Mesenchymal stem cell (in vitro differentiated cells and primary cell): Measurements from ENCODE around the gene ETS2.

Source experiments
- DNase-seq: peaks from one replicate; pipeline ENCODE4 v3.0.0-alpha.2; 2013
- H2AFZ ChIP-seq: one replicate; pipeline ENCODE4 v1.6.1; 2013; ENCODE audit warnings: low read depth, mild to moderate bottlenecking, control low read depth, inconsistent platforms, low read length, moderate library complexity
- H2AK5ac ChIP-seq: 2 replicates; pipeline ENCODE4 v1.6.1; 2013; ENCODE audit warnings: low read length, moderate library complexity, mild to moderate bottlenecking, inconsistent platforms; ENCODE audit not compliant: severe bottlenecking
- H2BK120ac ChIP-seq: one replicate; pipeline ENCODE4 v1.6.1; 2013; ENCODE audit warnings: low read depth, mild to moderate bottlenecking, inconsistent platforms, low read length, moderate library complexity
- H2BK12ac ChIP-seq, 2 experiments: one replicate each; pipeline ENCODE4 v1.6.1; 2013; ENCODE audit warnings: inconsistent platforms in 2 of 2, low read length in 2 of 2, mild to moderate bottlenecking in 2 of 2, moderate library complexity in 2 of 2, control low read depth in 1 of 2
- H2BK15ac ChIP-seq: one replicate; pipeline ENCODE4 v1.6.1; 2013; ENCODE audit warnings: mild to moderate bottlenecking, low read depth, inconsistent platforms; ENCODE audit not compliant: poor library complexity, severe bottlenecking
- H2BK5ac ChIP-seq: 2 replicates; pipeline ENCODE4 v1.6.1; 2013; ENCODE audit warnings: low read depth, mild to moderate bottlenecking, low read length, control low read depth, inconsistent platforms; ENCODE audit not compliant: poor library complexity, severe bottlenecking
- H3K14ac ChIP-seq, 2 experiments: one replicate each; pipeline ENCODE4 v1.6.1; 2013; ENCODE audit warnings: inconsistent platforms in 2 of 2, low read length in 2 of 2, control low read depth in 1 of 2, mild to moderate bottlenecking in 1 of 2, moderate library complexity in 1 of 2
- H3K18ac ChIP-seq, 2 experiments: one replicate each; pipeline ENCODE4 v1.6.1; 2013; ENCODE audit warnings: inconsistent platforms in 2 of 2, low read length in 2 of 2, control low read depth in 1 of 2, low read depth in 1 of 2, mild to moderate bottlenecking in 1 of 2
- H3K23ac ChIP-seq, 2 experiments: one replicate each; pipeline ENCODE4 v1.6.1; 2013; ENCODE audit warnings: inconsistent platforms in 2 of 2, low read length in 2 of 2, mild to moderate bottlenecking in 2 of 2, moderate library complexity in 2 of 2, control low read depth in 1 of 2
- H3K27ac ChIP-seq: 2 replicates; pipeline ENCODE4 v1.5.1; 2013; ENCODE audit warnings: mild to moderate bottlenecking, moderate library complexity, low read length, control low read depth, inconsistent platforms; ENCODE audit not compliant: poor library complexity, severe bottlenecking
- H3K27me3 ChIP-seq, 2 experiments: 2 replicates each; pipeline versions ENCODE4 v1.6.1 to v1.7.0; 2013; ENCODE audit warnings: low read length in 2 of 2, mild to moderate bottlenecking in 2 of 2, moderate library complexity in 2 of 2, control low read depth in 1 of 2, inconsistent platforms in 1 of 2; ENCODE audit not compliant: control insufficient read depth in 1 of 2, insufficient read depth in 1 of 2
- H3K36me3 ChIP-seq, 2 experiments: 2 replicates each; pipeline versions ENCODE4 v1.6.1 to v1.7.0; 2013; ENCODE audit warnings: low read length in 2 of 2, control low read depth in 1 of 2, inconsistent platforms in 1 of 2, low read depth in 1 of 2, mild to moderate bottlenecking in 1 of 2; ENCODE audit not compliant: insufficient read depth in 2 of 2, control insufficient read depth in 1 of 2
- H3K4ac ChIP-seq, 2 experiments: one replicate each; pipeline ENCODE4 v1.6.1; 2013; ENCODE audit warnings: inconsistent platforms in 2 of 2, low read length in 2 of 2, mild to moderate bottlenecking in 2 of 2, moderate library complexity in 2 of 2, control low read depth in 1 of 2, low read depth in 1 of 2
- H3K4me1 ChIP-seq: 2 replicates; pipeline ENCODE4 v1.6.1; 2013; ENCODE audit warnings: low read depth, low read length, control low read depth; ENCODE audit not compliant: control insufficient read depth, insufficient read depth
- H3K4me2 ChIP-seq: 2 replicates; pipeline ENCODE4 v1.6.1; 2013; ENCODE audit warnings: low read length, mild to moderate bottlenecking, inconsistent platforms; ENCODE audit not compliant: poor library complexity, severe bottlenecking
- H3K4me3 ChIP-seq, 2 experiments: 2 replicates each; pipeline versions ENCODE4 v1.5.1 to v1.7.0; 2013; ENCODE audit warnings: low read length in 2 of 2, mild to moderate bottlenecking in 2 of 2, control low read depth in 1 of 2, low read depth in 1 of 2; ENCODE audit not compliant: insufficient read depth in 1 of 2
- H3K79me1 ChIP-seq: replicated peaks from 2 replicates; pipeline ENCODE4 v1.6.1; 2013; ENCODE audit warnings: mild to moderate bottlenecking, control low read depth, low read length, inconsistent platforms; ENCODE audit not compliant: poor library complexity, severe bottlenecking
- H3K9ac ChIP-seq: 2 replicates; pipeline ENCODE4 v1.7.0; 2013; ENCODE audit warnings: mild to moderate bottlenecking, low read length, moderate library complexity
- H3K9me3 ChIP-seq: 2 replicates; pipeline ENCODE4 v1.7.0; 2013; ENCODE audit warnings: mild to moderate bottlenecking, low read length; ENCODE audit not compliant: control insufficient read depth
- H4K8ac ChIP-seq: one replicate; pipeline ENCODE4 v1.6.1; 2013; ENCODE audit warnings: inconsistent platforms, mild to moderate bottlenecking, low read length, moderate library complexity
- H4K91ac ChIP-seq: one replicate; pipeline ENCODE4 v1.6.1; 2013; ENCODE audit warnings: mild to moderate bottlenecking, low read length, inconsistent platforms
- WGBS: methylation state at CpG from one replicate; pipeline ENCODE4 v1.1.7; 2013; ENCODE audit warnings: mixed read lengths; 5-methylcytosine and 5-hydroxymethylcytosine counted together

The ETS2 gene

DNA sequence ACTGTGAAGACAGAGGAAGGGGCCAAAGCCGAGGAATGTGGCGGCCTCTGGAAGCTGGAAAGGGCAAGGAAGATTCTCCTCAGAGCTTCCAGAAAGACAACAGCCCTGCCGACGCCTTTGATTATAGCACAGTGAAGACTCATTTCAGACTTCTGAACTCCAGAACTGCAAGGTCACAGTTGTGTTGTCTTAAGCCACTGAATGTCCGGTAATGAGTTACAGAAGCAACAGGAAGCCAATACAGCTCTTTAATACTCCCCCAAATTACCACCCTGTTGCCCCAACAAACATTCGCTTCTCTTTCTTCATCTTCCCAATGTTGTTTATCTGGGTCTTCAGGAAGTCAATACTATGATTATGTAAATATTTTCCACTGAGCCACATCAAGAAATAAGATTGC lies 44.0 kb downstream of the ETS2 start:
- no peak overlapping the region for H4K91ac ChIP-seq

GRCh38 chr21:38850277-38850951 lies 44.7 kb downstream of the ETS2 start:
- peaks cover 0 to 14% of the 10 kb centered on the region in 2 experiments for H3K27me3 ChIP-seq
- H3K4me3 ChIP-seq, result no peak overlapping the region
- no peak for DNase-seq
- H3K14ac ChIP-seq, result no peak overlapping the region
- peak overlapping the region; percentile 28 to 60 for H3K18ac ChIP-seq
- H2AK5ac ChIP-seq, result peak overlapping the region; percentile 16
- no peak overlapping the region for H2AFZ ChIP-seq
- H3K27ac ChIP-seq, result peak overlapping the region; percentile 48
- H2BK120ac ChIP-seq, result peak overlapping the region; percentile 30
- H4K91ac ChIP-seq, result no peak overlapping the region
- peaks cover 6% of the 10 kb centered on the region for H3K9me3 ChIP-seq
- H3K4ac ChIP-seq, result peak overlapping the region; percentile 40 to 70
- no peaks in the 10 kb centered on the region for H3K79me1 ChIP-seq
- no peak overlapping the region for H2BK5ac ChIP-seq
- H4K8ac ChIP-seq, result no peak overlapping the region
- H3K36me3 ChIP-seq, result no peaks in the 10 kb centered on the region
- peak overlapping the region; percentile 74 for H2BK15ac ChIP-seq
- H2BK12ac ChIP-seq, result peak overlapping the region; percentile 51 to 78
- no peak overlapping the region for H3K23ac ChIP-seq
- H3K4me2 ChIP-seq, result peak overlapping the region; percentile 34
- no peak overlapping the region for H3K9ac ChIP-seq
- H3K4me1 ChIP-seq, result peaks cover 11% of the 10 kb centered on the region
- WGBS, result 92% methylated on average over 5 of the region's 6 CpGs

More for the DNA sequence above, 44.0 kb downstream of the ETS2 start:
- Histone ChIP-seq H3K4me2 (no peak overlapping the region), H2BK120ac (no peak overlapping the region), H3K9ac (no peak overlapping the region), H2BK5ac (no peak overlapping the region), H3K4ac (no peak overlapping the region), H3K18ac (no peak overlapping the region), H3K4me3 (no peak overlapping the region), H3K4me1 (peaks cover 11% of the 10 kb centered on the region), H2AK5ac (no peak overlapping the region), H4K8ac (peak overlapping the region; percentile 22), H2BK15ac (no peak overlapping the region), H3K9me3 (peaks cover 5% of the 10 kb centered on the region), H3K23ac (no peak overlapping the region), H2AFZ (no peak overlapping the region), H2BK12ac (peak overlapping the region; percentile 4 to 59), H3K79me1 (no peaks in the 10 kb centered on the region), H3K27ac (no peak overlapping the region), H3K27me3 (peaks cover 0 to 14% of the 10 kb centered on the region in 2 experiments), H3K36me3 (no peaks in the 10 kb centered on the region), H3K14ac (no peak overlapping the region)
- WGBS, result 75% methylated on average over 6 of the region's 6 CpGs
- DNase-seq, result no peak

DNA sequence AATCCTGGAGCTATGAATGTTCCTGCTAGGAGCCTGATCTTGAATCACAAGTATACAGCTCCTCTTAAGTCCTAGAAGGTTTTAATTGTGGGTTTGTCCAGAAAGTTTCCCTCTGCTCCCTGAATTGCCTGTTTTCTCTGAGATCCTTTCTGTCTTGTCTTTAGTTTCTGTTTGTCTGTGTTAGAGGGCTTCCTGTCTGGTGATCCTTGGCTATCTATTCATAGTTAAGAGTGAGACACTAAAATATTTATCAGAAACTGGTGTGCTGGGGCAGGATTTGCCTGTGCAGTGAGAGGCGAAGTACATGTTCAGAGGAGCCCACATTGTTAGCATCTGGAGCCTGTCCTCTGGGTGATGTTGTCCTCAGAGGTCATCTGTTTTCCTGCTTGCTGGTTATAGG lies 45.4 kb downstream of the ETS2 start:
- peaks cover 9% of the 10 kb centered on the region for H3K9me3 ChIP-seq
- H3K4me3 ChIP-seq, result no peak overlapping the region
- peaks cover 0 to 14% of the 10 kb centered on the region in 2 experiments for H3K27me3 ChIP-seq
- peak overlapping the region; percentile 39 for H4K8ac ChIP-seq
- no peak overlapping the region for H3K27ac ChIP-seq
- no peak overlapping the region for H2BK120ac ChIP-seq
- no peak overlapping the region for H3K4me2 ChIP-seq
- H3K79me1 ChIP-seq, result no peaks in the 10 kb centered on the region
- peak overlapping the region; percentile 54 for H4K91ac ChIP-seq
- no peak overlapping the region for H3K23ac ChIP-seq
- 79% methylated on average over 1 of the region's 1 CpG for WGBS
- no peak overlapping the region for H2AFZ ChIP-seq
- peak overlapping the region in 1 of 2 experiments; percentile 26 for H3K4ac ChIP-seq
- H3K36me3 ChIP-seq, result no peaks in the 10 kb centered on the region
- H2BK5ac ChIP-seq, result no peak overlapping the region
- DNase-seq, result peak; percentile 24
- peak overlapping the region in 1 of 2 experiments; percentile 45 for H2BK12ac ChIP-seq
- H3K14ac ChIP-seq, result no peak overlapping the region
- H3K18ac ChIP-seq, result peak overlapping the region; percentile 5 to 48
- no peak overlapping the region for H3K9ac ChIP-seq
- H2BK15ac ChIP-seq, result peak overlapping the region; percentile 41
- peaks cover 11% of the 10 kb centered on the region for H3K4me1 ChIP-seq
- no peak overlapping the region for H2AK5ac ChIP-seq

DNA sequence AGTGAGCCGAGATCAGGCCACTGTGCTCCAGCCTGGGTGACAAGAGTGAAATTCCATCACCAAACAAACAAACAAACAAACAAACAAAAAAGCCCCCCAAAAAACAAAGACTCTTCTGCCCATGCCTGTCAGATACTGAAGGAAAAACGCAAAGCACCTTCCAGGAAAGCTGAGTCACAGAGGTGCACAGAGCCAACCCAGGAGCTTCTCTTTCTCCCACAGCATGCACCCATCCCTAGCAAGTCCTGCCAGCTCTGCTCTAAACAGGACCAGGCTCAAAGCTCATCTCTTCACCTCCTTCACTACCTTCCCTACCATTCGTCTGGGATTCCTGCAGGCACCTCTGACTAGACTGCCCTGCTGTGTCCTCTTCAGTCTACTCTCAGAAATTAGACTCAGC lies 46.5 kb downstream of the ETS2 start:
- 96% methylated on average over 3 of the region's 3 CpGs for WGBS
- H2AFZ ChIP-seq, result no peak overlapping the region

More for the DNA sequence above, 46.5 kb downstream of the ETS2 start:
- H3K27me3 ChIP-seq, result peaks cover 0 to 14% of the 10 kb centered on the region in 2 experiments
- H3K4ac ChIP-seq, result no peak overlapping the region
- H2BK15ac ChIP-seq, result no peak overlapping the region
- H3K79me1 ChIP-seq, result no peaks in the 10 kb centered on the region
- H2BK120ac ChIP-seq, result no peak overlapping the region
- H4K91ac ChIP-seq, result no peak overlapping the region
- no peak overlapping the region for H3K4me3 ChIP-seq
- peak overlapping the region in 1 of 2 experiments; percentile 45 for H2BK12ac ChIP-seq
- no peak overlapping the region for H3K27ac ChIP-seq
- no peak overlapping the region for H3K4me2 ChIP-seq
- H3K14ac ChIP-seq, result no peak overlapping the region
- H3K18ac ChIP-seq, result peak overlapping the region in 1 of 2 experiments; percentile 5
- peaks cover 11% of the 10 kb centered on the region for H3K4me1 ChIP-seq
- H2AK5ac ChIP-seq, result no peak overlapping the region
- H2BK5ac ChIP-seq, result no peak overlapping the region
- H3K9me3 ChIP-seq, result peaks cover 9% of the 10 kb centered on the region
- no peak overlapping the region for H3K9ac ChIP-seq
- no peak overlapping the region for H4K8ac ChIP-seq
- no peaks in the 10 kb centered on the region for H3K36me3 ChIP-seq
- DNase-seq, result no peak
- H3K23ac ChIP-seq, result no peak overlapping the region
